Mucosa of descending colon (tissue), 3 donors: Measurements from ENCODE around the gene MAML2. TPM values are rescaled to one million over a fixed set of nuclear protein-coding genes. Genes with fewer than 3 reads are reported as not detected.

Experiments
- ATAC-seq: fragments of 200-7000 bp; cut with Tn5 transposase; one replicate; pipeline ENCODE4 v1.9.1; 2020; ENCODE audit warnings: mild to moderate bottlenecking, moderate library complexity
- DNase-seq, 3 donors: peaks; one replicate each; pipeline ENCODE4 v3.0.0-alpha.2; 2020
- H3K36me3 ChIP-seq: fragments of 200-600 bp; one replicate; pipeline ENCODE4 v1.8.0; 2021; ENCODE audit warnings: low read depth, mild to moderate bottlenecking
- H3K4me1 ChIP-seq: fragments of 200-600 bp; one replicate; pipeline ENCODE4 v1.8.0; 2021; ENCODE audit warnings: low read depth, mild to moderate bottlenecking
- H3K4me3 ChIP-seq: fragments of 200-600 bp; one replicate; pipeline ENCODE4 v1.8.0; 2021; ENCODE audit warnings: mild to moderate bottlenecking
- H3K9me3 ChIP-seq: fragments of 200-600 bp; one replicate; pipeline ENCODE4 v1.8.0; 2021; ENCODE audit warnings: mild to moderate bottlenecking
- CTCF ChIP-seq: fragments of 200-600 bp; IDR thresholded peaks from one replicate; pipeline ENCODE4 v1.8.0; 2022; ENCODE audit warnings: antibody characterized with exemption, mild to moderate bottlenecking
- intact Hi-C, 2 donors: fragments of 100-400 bp; cut with DNase I in 1 of 2; cut with micrococcal nuclease in 1 of 2; formaldehyde crosslinking; loops; one replicate each; pipeline versions ENCODE4 v1.11.0 to v1.11.1; 2022; cut with DNase I, micrococcal nuclease
- total RNA-seq, 3 donors: library from RNA; stranded (reverse); fragmentation: NEBNext Ultra II Directional in 2 of 3; extraction: Animal tissue kit (Norgen Biotek cat#: 25700) in 2 of 3; gene quantifications; one replicate each; pipeline versions ENCODE4 v1.2.1 to v1.2.4, GENCODE V29; 2021 to 2023
- donor health status: DM: no; HTN: no; CAD: no; lungs with moderate emphysema.
- donor health status: DM: no; HTN: no; CAD: no.
- donor health status: DM: no; HTN: yes; CAD: no.

The MAML2 gene
- total RNA-seq, 3 donors from 2014 or later: 15.2 to 26.4 (median 15.8) TPM

GRCh38 chr11:96235751-96236150 is 107.2 kb downstream of the MAML2 start:
- Histone ChIP-seq H3K9me3 (no peaks in the 10 kb centered on the region), H3K36me3 (no peaks in the 10 kb centered on the region), H3K4me3 (no peak overlapping the region), H3K4me1 (no peaks in the 10 kb centered on the region)
- DNase-seq (no peak), ATAC-seq (peak; percentile 41)
- intact Hi-C loops: no loop called here
- no peak for TF ChIP-seq CTCF

GRCh38 chr11:96234866-96235441 is 108.0 kb downstream of the MAML2 start:
- no peak for DNase-seq
- intact Hi-C loops: no loop called here
- Histone ChIP-seq H3K4me1 (no peaks in the 10 kb centered on the region), H3K4me3 (no peak overlapping the region), H3K36me3 (no peaks in the 10 kb centered on the region), H3K9me3 (no peaks in the 10 kb centered on the region)
- ATAC-seq: no peak
- no peak for TF ChIP-seq CTCF

- DNase-seq (no peak), ATAC-seq (no peak)
- H3K36me3 ChIP-seq: no peaks in the 10 kb centered on the region
- no peaks in the 10 kb centered on the region for H3K4me1 ChIP-seq
- intact Hi-C loops: no loop called here
- no peaks in the 10 kb centered on the region for H3K9me3 ChIP-seq
- TF ChIP-seq CTCF: no peak
- H3K4me3 ChIP-seq: no peak overlapping the region
Observed at GRCh38 chr11:96232132-96232531, 110.9 kb downstream of the MAML2 start.

GRCh38 chr11:96230686-96231085 is 112.3 kb downstream of the MAML2 start:
- ATAC-seq (peak; percentile 34), DNase-seq (no peak)

GRCh38 chr11:96229354-96229977 is 113.5 kb downstream of the MAML2 start:
- ATAC-seq: no peak
- Histone ChIP-seq H3K4me1 (no peaks in the 10 kb centered on the region), H3K9me3 (no peaks in the 10 kb centered on the region), H3K4me3 (no peak overlapping the region), H3K36me3 (no peaks in the 10 kb centered on the region)
- no peak for TF ChIP-seq CTCF
- DNase-seq: no peak
- intact Hi-C loops: no loop called here

More at GRCh38 chr11:96230686-96231085, 112.3 kb downstream of the MAML2 start:
- Histone ChIP-seq H3K9me3 (no peaks in the 10 kb centered on the region), H3K4me1 (no peaks in the 10 kb centered on the region), H3K4me3 (no peak overlapping the region), H3K36me3 (no peaks in the 10 kb centered on the region)
- no peak for TF ChIP-seq CTCF
- intact Hi-C loops: no loop called here
